Ishikawa (cell line): ENCODE measurements around the gene KRT71.
A peak's percentile ranks its signal among the peaks of the same experiment; 100 is the strongest.

ENCODE experiments used
- CEBPB ChIP-seq: IDR thresholded peaks from 2 replicates; pipeline ENCODE4 v1.6.1; 2012
- CREB1 ChIP-seq: IDR thresholded peaks from 2 replicates; pipeline ENCODE4 v1.6.1; 2012; ENCODE audit warnings: low read depth
- EGR1 ChIP-seq: IDR thresholded peaks from 2 replicates; pipeline ENCODE4 v1.6.1; 2012
- EP300 ChIP-seq: IDR thresholded peaks from 2 replicates; pipeline ENCODE4 v1.6.1; 2012; ENCODE audit warnings: borderline replicate concordance
- FOXM1 ChIP-seq: IDR thresholded peaks from 2 replicates; pipeline ENCODE4 v1.6.1; 2012; ENCODE audit warnings: low read depth, borderline replicate concordance
- NFIC ChIP-seq: IDR thresholded peaks from 2 replicates; pipeline ENCODE4 v1.6.1; 2012
- RAD21 ChIP-seq: IDR thresholded peaks from 2 replicates; pipeline ENCODE4 v1.6.1; 2012; ENCODE audit warnings: low read depth
- TAF1 ChIP-seq: IDR thresholded peaks from 2 replicates; pipeline ENCODE4 v1.6.1; 2012; ENCODE audit warnings: low read depth, mild to moderate bottlenecking
- TCF12 ChIP-seq: IDR thresholded peaks from 2 replicates; pipeline ENCODE4 v1.6.1; 2012; ENCODE audit warnings: low read depth
- TEAD4 ChIP-seq: IDR thresholded peaks from 2 replicates; pipeline ENCODE4 v1.6.1; 2012
- YY1 ChIP-seq: IDR thresholded peaks from 2 replicates; pipeline ENCODE4 v1.6.1; 2012; ENCODE audit warnings: low read depth
- ZBTB7A ChIP-seq: IDR thresholded peaks from 2 replicates; pipeline ENCODE4 v1.6.1; 2012; ENCODE audit warnings: low read depth
- TF ChIP-seq, protein P1 (sequence below): IDR thresholded peaks from 2 replicates; pipeline ENCODE4 v1.6.1; 2012; ENCODE audit warnings: low read depth, mild to moderate bottlenecking
- TF ChIP-seq, protein P2 (sequence below): IDR thresholded peaks from 2 replicates; pipeline ENCODE4 v1.6.1; 2012
- TF ChIP-seq, protein P3 (sequence below): IDR thresholded peaks from 2 replicates; pipeline ENCODE4 v1.6.1; 2012

The KRT71 gene

DNA sequence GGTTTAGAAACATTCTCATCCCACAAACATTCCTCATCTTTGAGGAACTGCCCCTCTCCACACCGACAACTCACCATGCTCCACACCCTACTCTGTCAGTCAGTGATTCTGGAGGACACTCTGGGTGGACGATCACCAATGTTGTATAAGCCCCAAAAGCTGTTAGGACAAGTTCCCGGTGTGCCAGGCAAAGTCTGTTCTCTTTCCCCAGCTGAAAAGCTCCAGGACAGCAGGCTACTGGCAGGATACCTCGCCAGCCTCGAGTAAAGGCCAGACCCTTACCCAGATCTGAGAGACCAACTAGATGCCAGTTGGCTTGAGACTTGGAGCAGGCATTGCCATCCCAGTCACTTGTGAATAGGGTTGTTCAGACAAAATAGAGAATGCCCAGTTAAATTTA, 44.7 kb downstream of the KRT71 start:
- no peak for TF ChIP-seq EP300
- TF ChIP-seq TAF1 = no peak
- no peak for TF ChIP-seq NFIC
- no peak for TF ChIP-seq EGR1
- TF ChIP-seq, protein P1, sequence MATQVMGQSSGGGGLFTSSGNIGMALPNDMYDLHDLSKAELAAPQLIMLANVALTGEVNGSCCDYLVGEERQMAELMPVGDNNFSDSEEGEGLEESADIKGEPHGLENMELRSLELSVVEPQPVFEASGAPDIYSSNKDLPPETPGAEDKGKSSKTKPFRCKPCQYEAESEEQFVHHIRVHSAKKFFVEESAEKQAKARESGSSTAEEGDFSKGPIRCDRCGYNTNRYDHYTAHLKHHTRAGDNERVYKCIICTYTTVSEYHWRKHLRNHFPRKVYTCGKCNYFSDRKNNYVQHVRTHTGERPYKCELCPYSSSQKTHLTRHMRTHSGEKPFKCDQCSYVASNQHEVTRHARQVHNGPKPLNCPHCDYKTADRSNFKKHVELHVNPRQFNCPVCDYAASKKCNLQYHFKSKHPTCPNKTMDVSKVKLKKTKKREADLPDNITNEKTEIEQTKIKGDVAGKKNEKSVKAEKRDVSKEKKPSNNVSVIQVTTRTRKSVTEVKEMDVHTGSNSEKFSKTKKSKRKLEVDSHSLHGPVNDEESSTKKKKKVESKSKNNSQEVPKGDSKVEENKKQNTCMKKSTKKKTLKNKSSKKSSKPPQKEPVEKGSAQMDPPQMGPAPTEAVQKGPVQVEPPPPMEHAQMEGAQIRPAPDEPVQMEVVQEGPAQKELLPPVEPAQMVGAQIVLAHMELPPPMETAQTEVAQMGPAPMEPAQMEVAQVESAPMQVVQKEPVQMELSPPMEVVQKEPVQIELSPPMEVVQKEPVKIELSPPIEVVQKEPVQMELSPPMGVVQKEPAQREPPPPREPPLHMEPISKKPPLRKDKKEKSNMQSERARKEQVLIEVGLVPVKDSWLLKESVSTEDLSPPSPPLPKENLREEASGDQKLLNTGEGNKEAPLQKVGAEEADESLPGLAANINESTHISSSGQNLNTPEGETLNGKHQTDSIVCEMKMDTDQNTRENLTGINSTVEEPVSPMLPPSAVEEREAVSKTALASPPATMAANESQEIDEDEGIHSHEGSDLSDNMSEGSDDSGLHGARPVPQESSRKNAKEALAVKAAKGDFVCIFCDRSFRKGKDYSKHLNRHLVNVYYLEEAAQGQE = no peak
- no peak for TF ChIP-seq ZBTB7A
- TF ChIP-seq CEBPB = no peak
- no peak for TF ChIP-seq TCF12
- TF ChIP-seq, protein P2, sequence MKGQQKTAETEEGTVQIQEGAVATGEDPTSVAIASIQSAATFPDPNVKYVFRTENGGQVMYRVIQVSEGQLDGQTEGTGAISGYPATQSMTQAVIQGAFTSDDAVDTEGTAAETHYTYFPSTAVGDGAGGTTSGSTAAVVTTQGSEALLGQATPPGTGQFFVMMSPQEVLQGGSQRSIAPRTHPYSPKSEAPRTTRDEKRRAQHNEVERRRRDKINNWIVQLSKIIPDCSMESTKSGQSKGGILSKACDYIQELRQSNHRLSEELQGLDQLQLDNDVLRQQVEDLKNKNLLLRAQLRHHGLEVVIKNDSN = no peak

DNA sequence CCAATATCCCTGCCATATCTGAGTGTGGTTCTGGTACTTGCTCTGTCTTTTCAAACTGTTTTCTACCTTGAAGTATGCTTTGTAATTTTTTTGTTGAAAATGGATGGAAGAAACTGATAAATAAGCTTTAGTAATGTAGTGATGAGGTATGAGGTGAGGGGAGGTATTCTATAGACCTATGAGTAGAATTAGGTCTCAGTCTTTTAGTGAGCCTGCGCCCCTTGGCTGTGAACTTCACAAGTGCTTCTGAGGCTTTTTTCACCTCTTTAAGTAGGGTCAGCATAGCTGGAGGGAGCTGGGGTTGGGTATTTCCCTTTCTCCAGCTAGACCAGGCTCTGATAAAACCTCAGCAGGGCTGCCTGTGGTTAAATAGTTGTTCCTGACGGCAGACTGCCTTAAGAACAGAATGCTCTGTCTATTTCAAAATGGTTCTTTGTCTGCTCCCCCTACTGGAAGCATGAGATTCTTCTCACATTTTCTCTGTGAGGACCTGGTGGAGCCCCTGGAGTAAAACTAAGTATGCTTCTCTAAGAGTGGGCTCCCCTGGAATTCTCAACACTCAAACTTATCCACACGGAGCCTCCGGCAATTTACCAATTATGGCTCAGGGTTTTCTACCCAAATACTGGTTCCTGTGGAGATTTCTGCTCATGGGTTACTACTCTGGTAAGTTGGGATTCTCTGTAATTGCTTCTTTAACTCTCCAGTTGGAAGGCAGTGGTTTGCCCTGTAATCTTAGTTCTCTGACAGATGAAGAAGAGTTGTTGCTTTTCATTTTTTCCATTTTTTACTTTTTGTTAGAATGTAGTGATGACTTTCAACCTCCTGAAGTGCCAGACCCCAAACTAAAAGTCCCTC, 45.9 kb downstream of the KRT71 start:
- TF ChIP-seq, protein P3, sequence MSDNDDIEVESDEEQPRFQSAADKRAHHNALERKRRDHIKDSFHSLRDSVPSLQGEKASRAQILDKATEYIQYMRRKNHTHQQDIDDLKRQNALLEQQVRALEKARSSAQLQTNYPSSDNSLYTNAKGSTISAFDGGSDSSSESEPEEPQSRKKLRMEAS = no peak
- TF ChIP-seq YY1 = peak; percentile 45; the same call in 1 of the 2 replicates
- 0 out of 2 replicates have a peak, but pooled peaks have one; percentile 44 for TF ChIP-seq ZBTB7A
- TF ChIP-seq RAD21 = peak; percentile 66

DNA sequence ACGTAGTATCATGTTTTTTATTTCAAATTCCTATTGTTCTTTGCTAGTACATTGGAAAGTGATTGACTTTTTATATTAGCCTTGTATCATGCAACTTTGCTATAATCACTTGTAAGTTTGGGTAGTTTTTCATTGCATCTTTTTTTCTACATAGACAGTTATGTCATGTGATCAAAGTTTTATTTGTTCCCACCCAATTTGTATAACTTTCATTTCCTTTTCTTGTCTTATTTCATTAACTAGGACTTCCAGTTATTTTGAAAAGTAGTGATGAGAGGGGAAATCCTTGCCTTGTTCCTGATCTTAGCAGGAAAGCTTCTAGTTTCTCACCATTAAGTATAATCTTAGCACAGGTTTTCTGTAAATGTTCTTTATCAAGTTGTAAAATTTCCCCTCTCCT, 50.1 kb downstream of the KRT71 start:
- TF ChIP-seq FOXM1 (no peak), CREB1 (no peak)

DNA sequence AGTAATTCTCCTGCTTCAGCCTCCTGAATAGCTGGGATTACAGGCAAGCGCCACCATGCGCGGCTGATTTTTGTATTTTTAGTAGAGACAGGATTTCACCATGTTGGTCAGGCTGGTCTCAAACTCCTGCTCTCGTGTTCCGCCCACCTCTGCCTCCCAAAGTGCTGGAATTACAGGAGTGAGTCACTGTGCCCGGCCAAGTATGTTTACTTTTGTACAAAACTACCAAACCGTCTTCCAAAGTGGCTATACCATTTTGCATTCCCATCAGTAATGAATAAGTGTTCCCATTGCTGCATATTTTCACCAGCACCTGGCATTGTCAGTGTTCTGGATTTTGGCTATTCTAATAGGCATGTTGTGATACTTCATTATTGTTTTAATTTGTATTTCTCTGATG, 51.5 kb downstream of the KRT71 start:
- TF ChIP-seq RAD21 = no peak
- TF ChIP-seq CEBPB = no peak
- TF ChIP-seq TEAD4 = no peak
- TF ChIP-seq NFIC = no peak
- no peak for TF ChIP-seq CREB1
- no peak for TF ChIP-seq TCF12
- no peak for TF ChIP-seq EP300
- no peak for TF ChIP-seq FOXM1

DNA sequence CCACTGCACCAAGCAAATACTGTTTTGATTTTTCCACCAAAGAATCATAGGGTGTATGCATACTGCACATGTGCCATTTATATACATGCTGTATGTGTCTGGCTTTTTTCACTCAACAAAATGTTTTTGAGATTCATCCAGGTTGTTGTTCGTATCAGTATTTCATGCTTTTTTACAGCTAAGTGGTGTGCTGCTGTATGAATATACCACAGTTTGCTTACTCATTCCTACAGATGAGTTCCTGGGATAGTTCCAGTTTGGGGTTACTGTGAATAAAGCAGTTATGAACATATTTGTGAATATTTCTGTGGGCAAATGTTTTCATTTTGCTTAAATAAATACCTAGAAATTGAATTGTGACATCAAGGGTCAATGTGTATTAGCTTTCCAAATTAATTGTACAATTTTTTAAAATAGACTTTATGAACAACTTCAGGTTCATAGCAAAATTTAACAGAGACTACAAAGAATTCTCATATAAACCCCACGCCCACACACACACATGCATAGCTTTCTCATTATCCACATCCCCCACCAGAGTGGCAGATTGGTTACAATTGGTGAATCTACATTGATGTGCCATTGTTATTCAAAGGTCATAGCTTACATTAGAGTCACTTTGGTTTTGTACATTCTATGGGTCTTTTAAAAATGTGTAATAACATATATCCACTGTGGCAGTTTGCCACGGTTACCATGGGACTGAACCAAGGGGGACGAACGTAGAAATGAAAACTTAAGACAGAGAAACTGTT, 53.0 kb downstream of the KRT71 start:
- TF ChIP-seq CEBPB = no peak
- TF ChIP-seq FOXM1 = no peak
- TF ChIP-seq, protein P2 = no peak
- TF ChIP-seq TEAD4 = no peak
- TF ChIP-seq YY1 = no peak

DNA sequence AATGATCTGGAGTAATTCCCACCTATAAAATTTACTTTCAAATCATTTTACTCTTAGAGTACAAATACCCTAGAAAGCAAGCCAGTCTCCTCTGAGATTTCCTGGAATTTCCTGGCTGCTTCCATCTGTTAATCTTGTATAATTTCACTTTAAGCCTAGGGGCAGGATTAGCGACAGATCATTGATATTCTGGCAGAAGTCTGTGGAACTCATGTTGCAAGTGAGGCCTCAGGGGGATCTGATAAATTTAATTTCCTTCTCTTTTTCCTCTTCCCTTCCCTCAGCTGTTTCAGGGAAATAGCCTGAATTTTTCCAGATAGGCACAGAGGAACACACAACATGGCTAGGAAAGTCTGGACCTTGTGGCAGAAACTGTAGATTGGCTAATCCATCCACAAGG, 54.0 kb downstream of the KRT71 start:
- TF ChIP-seq ZBTB7A = no peak
- TF ChIP-seq YY1 = no peak
- TF ChIP-seq, protein P3 = no peak

DNA sequence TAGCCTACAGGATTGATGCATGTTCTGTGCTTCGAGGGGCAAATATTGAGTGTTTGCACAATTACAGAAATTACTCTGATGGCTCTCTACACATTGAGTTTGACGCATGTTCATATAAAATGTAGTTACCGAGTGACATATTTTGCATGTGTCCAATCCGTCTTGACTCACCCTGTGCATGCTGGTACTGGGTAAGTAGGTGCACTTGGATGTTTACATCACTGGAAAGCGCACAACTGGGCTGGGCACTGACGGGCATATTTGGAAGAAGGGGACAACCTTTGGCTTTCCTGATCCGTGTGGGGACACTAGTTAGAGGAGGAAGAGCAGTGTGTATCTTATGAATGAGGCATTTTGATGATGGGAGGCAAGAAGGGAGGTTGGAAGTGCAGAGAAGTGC, 55.0 kb downstream of the KRT71 start:
- TF ChIP-seq FOXM1 = no peak
- TF ChIP-seq, protein P2 = no peak
- no peak for TF ChIP-seq TCF12
- TF ChIP-seq ZBTB7A = no peak
- no peak for TF ChIP-seq EGR1
- TF ChIP-seq EP300 = no peak
- no peak for TF ChIP-seq YY1
- TF ChIP-seq RAD21 = no peak
- TF ChIP-seq, protein P3 = no peak
- no peak for TF ChIP-seq TEAD4
- TF ChIP-seq TAF1 = no peak
- TF ChIP-seq, protein P1 = no peak
